ENCODE measurements around the gene ABCC9. TPM values are rescaled to one million over a fixed set of nuclear protein-coding genes. Genes with fewer than 3 reads are reported as not detected.
"Not testable (repeated sequence)": the region's sequence is repeated elsewhere in the genome, so short reads cannot be mapped to it uniquely, and the experiment has no call there.

The ABCC9 gene
- polyA plus RNA-seq, 3 donors from 2014 or later: not detected

DNA sequence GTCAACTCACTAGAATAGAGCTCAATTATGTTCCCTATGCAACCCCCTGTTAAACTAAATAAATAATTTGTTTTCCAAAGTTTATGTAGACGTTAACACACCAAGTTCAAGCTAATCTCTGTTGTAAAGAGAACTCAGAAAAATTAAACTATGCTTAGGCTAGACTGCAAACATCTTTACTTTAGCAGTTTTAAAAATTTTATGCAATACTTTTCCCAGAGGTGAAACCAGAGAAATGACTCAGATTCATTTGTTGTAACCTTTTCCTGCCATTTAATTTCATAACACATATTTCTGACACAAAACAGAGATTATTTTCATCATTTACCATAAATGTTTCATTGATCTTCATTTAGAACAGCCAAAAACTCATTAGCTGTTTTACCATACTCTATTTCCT lies 27.4 kb downstream of the ABCC9 start:
- Mint-ChIP-seq H3K4me3 (no peak overlapping the region), H3K9me3 (peaks cover 0 to 6% (median 2%) of the 10 kb centered on the region in 6 donors), H3K36me3 (no peaks in the 10 kb centered on the region), H3K27ac (no peak overlapping the region), H3K4me1 (no peaks in the 10 kb centered on the region), H3K27me3 (ENCODE audit: low read depth in 3 of 3) (peaks cover 0 to 3% (median 0%) of the 10 kb centered on the region in 3 donors)
- DNase-seq: no peak

DNA sequence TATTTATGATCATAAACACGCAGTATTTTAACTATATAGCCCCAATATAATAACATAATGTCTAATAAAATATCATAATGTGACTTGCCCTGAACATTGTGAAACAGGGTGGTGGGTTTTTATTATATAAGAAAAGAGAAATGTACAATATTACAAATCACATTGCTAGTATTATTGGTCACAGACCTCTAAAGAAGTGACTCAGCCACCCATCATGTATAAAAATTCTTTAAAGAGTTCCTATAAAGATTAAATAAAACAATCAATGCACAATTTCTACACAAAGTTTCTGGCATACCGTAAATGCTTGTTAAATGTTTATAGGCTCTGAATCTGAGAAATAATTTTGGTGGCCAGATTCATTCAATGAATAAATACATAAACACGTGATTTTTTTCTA lies 28.9 kb downstream of the ABCC9 start:
- Mint-ChIP-seq H3K4me3 (no peak overlapping the region), H3K9me3 (peaks cover 0 to 6% (median under 1%) of the 10 kb centered on the region in 6 donors), H3K36me3 (no peaks in the 10 kb centered on the region), H3K27me3 (ENCODE audit: low read depth in 3 of 3) (no peaks in the 10 kb centered on the region), H3K27ac (no peak overlapping the region), H3K4me1 (no peaks in the 10 kb centered on the region)
- no peak for DNase-seq

DNA sequence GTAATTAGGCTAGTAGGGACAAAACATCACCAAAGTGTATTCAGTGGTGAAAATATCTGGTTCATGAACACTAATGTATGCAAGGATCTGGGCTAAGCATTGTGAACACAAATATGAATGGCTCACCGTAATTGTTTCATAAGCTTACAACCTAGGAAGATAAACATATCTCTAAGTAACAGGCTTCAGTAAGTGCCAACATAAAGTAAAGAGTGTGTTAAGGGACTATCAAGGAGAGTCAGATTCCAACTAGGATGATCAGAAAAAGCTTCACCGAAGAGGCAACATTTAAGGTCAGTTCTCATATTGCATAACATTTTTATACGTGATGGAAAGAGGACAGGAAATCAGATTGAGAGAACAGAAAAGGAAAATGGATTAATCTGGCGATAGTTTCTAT lies 29.4 kb downstream of the ABCC9 start:
- H3K27me3 Mint-ChIP-seq (ENCODE audit: low read depth in 3 of 3): no peaks in the 10 kb centered on the region
- H3K4me3 Mint-ChIP-seq: no peak overlapping the region
- no peak for DNase-seq
- H3K27ac Mint-ChIP-seq: no peak overlapping the region
- peaks cover 0 to 6% (median under 1%) of the 10 kb centered on the region in 6 donors for H3K9me3 Mint-ChIP-seq
- no peaks in the 10 kb centered on the region for H3K36me3 Mint-ChIP-seq
- H3K4me1 Mint-ChIP-seq: no peaks in the 10 kb centered on the region

DNA sequence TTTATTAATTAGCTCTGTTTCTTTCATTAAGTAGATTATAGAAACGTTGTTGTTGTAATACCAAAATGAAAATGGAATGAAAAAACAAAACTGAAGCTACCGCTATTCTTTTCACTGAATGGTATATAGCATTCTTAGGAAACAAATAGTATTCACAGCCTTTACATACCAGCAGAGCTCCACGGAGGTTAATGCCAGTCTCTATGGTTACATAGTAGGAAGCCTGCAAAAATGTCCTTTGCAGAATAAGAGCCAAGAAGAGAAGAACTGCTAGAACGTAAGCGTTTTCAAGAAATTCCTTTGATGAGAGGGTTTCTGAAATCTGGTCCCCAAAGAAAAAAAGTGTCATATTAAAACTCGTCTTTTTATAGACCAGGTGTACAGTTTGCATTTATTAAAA lies 30.6 kb downstream of the ABCC9 start:
- no peaks in the 10 kb centered on the region for H3K27me3 Mint-ChIP-seq (ENCODE audit: low read depth in 3 of 3)
- DNase-seq: no peak
- H3K27ac Mint-ChIP-seq: no peak overlapping the region
- H3K36me3 Mint-ChIP-seq: no peaks in the 10 kb centered on the region
- H3K4me1 Mint-ChIP-seq: no peaks in the 10 kb centered on the region
- H3K4me3 Mint-ChIP-seq: no peak overlapping the region
- peaks cover 0 to 6% (median under 1%) of the 10 kb centered on the region in 6 donors for H3K9me3 Mint-ChIP-seq

DNA sequence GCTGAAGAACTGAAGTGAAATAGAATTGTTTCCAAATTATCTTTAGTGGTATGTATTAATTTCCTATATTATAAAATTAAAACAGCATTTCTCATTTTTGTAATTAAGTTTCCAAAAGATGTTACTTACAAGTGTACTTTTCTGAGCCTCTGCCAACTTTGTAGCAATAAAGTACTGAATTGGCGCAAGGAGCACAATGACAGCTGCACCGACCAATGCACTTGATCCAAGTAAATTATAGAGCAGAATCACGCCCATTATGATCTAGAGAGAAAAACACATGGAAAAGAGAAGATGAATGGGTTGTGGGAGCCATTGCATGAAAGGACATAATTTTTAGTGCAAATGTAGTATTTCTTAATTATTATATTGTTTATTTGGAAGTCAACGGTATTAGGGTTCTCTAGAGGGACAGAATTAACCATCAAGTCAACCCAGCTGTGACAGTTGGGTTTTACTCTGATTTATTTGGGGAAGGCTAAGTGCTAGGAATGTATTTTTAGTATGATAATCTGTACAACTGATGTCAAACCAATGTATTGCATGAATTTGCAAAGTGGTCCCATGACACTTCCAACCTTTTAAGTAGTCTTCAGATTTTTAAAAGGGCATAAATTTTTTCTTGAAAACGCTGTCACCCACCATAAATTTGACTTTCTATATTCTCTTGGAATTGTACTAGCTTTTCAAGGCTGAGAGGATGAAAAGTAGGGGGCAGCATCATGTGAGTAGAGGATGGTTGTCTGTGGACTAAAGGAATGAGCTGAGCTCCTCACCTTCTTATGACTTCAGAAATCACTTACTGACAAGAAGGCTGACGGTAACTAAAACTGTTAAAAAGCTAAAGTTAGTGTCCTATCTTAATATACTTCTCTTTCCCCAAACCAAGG lies 33.0 kb downstream of the ABCC9 start:
- H3K27ac Mint-ChIP-seq: no peak overlapping the region
- peaks cover 0 to 6% (median 1%) of the 10 kb centered on the region in 6 donors for H3K9me3 Mint-ChIP-seq
- no peaks in the 10 kb centered on the region for H3K36me3 Mint-ChIP-seq
- no peaks in the 10 kb centered on the region for H3K27me3 Mint-ChIP-seq (ENCODE audit: low read depth in 3 of 3)
- no peak overlapping the region for H3K4me3 Mint-ChIP-seq
- no peaks in the 10 kb centered on the region for H3K4me1 Mint-ChIP-seq
- no peak for DNase-seq

DNA sequence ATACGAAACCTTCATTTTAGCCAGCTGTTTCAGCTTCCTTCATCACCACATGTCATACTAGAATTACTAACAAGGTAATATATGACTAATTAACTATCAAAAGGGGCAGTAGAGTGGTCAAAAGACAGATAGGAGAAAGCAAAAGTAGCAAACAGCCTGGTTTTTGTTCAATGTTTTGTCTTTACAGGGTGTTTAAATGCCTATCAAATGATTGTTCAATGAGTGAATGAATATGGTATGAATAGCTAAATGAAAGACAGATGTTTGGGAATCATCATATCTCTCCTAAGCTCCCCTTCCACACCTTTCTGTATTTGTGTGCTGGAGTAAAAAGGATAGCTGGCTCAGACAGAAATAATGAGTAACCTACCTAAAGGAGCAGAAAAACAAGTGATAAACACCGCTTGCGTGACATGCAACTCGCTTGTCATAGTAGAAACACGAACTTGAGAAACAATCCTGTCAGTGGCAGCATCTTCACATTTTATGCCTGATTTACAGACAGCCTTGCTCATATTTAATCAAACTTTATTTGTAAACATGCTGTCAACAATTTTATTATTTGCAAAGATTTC lies 34.2 kb downstream of the ABCC9 start:
- H3K9me3 Mint-ChIP-seq: peaks cover 0 to 6% (median 3%) of the 10 kb centered on the region in 6 donors
- no peaks in the 10 kb centered on the region for H3K4me1 Mint-ChIP-seq
- no peak overlapping the region for H3K4me3 Mint-ChIP-seq
- no peaks in the 10 kb centered on the region for H3K36me3 Mint-ChIP-seq
- no peak overlapping the region for H3K27ac Mint-ChIP-seq
- no peak for DNase-seq
- no peaks in the 10 kb centered on the region for H3K27me3 Mint-ChIP-seq (ENCODE audit: low read depth in 3 of 3)

DNA sequence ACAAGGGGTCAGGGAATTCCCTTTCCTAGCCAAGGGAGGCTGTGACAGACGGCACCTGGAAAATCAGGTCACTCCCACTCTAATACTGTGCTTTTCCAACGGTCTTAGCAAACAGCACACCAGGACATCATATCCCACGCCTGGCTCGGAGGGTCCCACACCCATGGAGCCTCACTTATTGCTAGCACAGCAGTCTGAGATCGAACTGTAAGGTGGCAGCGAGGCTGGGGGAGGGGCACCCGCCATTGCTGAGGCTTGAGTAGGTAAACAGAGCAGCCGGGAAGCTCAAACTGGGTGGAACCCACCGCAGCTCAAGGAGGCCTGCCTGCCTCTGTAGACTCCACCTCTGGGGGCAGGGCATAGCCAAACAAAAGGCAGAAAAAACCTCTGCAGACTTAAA lies 41.7 kb downstream of the ABCC9 start:
- not testable (repeated sequence) for DNase-seq; H3K36me3 Mint-ChIP-seq; H3K4me3 Mint-ChIP-seq; H3K27me3 Mint-ChIP-seq (ENCODE audit: low read depth in 3 of 3); H3K4me1 Mint-ChIP-seq; H3K27ac Mint-ChIP-seq
- H3K9me3 Mint-ChIP-seq: peaks cover 0 to 19% (median 5%) of the 10 kb centered on the region in 6 donors

DNA sequence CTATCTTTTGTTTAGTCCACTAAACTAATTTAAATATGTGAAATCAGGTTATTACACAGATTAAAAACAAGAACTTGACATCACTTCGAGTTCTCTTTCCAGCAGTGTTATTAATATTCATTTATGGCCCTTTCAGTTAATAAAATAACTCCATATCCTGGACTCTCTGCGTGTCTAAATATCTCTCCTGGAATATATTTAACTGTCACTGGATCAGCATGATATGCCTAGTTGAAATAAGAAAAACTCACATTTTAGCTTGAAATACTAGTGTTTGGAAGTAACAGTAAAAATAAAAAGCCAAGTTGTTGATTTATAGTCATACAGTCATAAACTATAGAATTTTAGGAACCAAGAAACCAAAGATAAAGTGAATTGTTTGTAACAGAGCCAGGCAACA lies 45.6 kb downstream of the ABCC9 start:
- no peak for DNase-seq
- Mint-ChIP-seq H3K27ac (no peak overlapping the region), H3K27me3 (ENCODE audit: low read depth in 3 of 3) (peaks cover 0 to 1% (median 0%) of the 10 kb centered on the region in 3 donors), H3K4me3 (no peak overlapping the region), H3K9me3 (peaks cover 0 to 13% (median 1%) of the 10 kb centered on the region in 6 donors), H3K4me1 (no peaks in the 10 kb centered on the region), H3K36me3 (no peaks in the 10 kb centered on the region)

DNA sequence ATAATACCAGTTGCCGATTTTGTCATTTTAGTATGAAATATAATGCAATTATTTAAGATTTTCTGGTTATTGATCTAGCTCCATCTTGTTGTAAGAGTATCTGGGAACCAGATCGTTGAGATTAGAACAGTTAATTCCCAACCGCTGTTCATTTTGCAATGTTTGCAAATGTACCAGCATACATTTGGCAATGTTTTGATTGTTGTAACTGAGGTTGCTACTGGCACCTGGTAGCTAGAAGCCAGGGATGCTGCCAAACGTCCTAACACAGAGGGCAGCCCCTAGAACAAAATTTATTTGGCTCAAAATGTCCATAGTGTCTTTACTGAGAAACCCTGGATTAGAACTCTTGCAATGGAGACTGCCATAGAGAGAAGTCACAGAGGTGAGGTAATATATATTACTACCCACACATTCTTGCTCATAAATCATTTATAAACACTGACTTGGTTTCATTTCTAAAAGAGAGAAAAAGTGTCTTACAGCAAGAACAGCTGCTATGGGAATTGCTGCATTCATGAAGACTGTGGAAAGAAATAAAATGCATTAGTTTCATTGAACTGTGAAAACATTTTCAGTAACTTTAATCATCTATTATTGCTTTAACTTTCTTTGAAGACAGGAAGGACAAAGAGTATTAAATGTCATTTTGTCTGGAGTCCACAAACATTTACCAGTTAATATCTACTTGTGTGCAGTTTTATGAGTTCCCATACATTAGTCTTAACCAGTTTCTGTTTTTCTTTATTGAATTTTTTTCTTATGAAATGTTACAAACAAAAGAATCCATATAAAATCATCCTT lies 46.2 kb downstream of the ABCC9 start:
- no peak for DNase-seq
- Mint-ChIP-seq H3K27ac (no peak overlapping the region), H3K4me1 (no peaks in the 10 kb centered on the region), H3K36me3 (no peaks in the 10 kb centered on the region), H3K4me3 (no peak overlapping the region), H3K9me3 (peaks cover 0 to 8% (median 3%) of the 10 kb centered on the region in 6 donors), H3K27me3 (ENCODE audit: low read depth in 3 of 3) (no peaks in the 10 kb centered on the region)

DNA sequence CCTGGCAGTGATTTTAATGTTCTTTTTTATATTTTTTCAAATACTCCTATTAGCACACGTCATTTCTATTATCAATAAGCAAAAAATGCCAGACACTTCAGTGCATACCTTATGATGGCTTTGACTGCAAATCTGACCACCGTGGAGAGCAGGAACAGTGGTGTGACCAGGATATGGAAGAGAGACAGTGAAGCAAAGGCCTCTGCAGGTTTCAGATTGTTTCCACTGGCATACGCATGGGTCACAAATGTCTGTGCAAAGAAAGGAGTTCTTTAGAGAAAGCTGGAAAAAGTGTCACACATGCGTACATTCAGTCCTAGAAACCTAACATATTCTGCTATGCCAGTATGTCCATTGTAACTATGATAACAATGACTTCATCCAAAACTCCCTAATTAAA lies 47.3 kb downstream of the ABCC9 start:
- Mint-ChIP-seq H3K9me3 (peaks cover 0 to 8% (median 4%) of the 10 kb centered on the region in 6 donors), H3K4me1 (no peaks in the 10 kb centered on the region), H3K36me3 (no peaks in the 10 kb centered on the region), H3K27me3 (ENCODE audit: low read depth in 3 of 3) (no peaks in the 10 kb centered on the region), H3K4me3 (no peak overlapping the region), H3K27ac (no peak overlapping the region)
- DNase-seq: no peak

DNA sequence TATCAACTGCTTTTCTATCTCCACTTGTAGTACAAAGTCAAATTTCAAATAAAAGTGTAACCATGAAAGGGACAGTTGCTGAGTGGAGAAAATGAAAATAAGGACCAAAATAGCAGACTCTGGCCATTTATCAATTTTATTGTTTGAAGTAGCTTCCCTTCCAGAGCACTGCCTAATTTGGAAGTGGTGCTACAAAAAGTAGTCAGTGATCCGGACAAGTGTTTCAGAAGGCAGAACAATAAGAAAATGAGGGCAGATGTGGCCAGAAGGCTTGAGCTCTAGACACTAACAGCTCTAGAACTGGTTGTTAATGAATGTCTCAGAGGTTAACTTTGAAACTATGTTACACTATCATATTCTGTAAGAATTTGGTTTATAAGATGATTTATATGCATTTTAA lies 48.9 kb downstream of the ABCC9 start:
- Mint-ChIP-seq H3K4me3 (no peak overlapping the region), H3K27me3 (ENCODE audit: low read depth in 3 of 3) (no peaks in the 10 kb centered on the region), H3K36me3 (no peaks in the 10 kb centered on the region), H3K27ac (no peak overlapping the region), H3K4me1 (no peaks in the 10 kb centered on the region), H3K9me3 (peaks cover 0 to 9% (median 4%) of the 10 kb centered on the region in 6 donors)
- DNase-seq: no peak

DNA sequence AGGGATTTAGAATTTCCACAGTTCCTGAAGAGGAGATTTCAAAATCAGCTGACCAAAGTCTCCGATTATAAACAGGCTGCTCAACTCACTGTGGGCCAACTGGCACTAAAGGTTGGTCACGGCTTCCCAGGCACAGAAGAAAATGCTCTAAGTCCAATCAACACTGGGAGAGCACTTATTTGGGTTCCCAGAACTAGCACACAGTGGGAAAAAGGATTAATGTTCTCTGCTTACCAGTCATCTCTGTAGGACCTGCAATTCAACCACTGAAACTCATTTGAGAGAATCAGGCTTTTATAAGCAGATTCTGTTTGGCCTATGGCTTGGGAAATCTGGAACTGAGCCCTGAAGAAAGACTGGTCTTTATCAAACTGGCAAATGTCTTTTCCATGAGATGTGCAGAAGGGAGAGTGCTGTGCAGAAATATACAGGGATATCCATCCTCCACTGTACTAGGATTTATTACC lies 49.4 kb downstream of the ABCC9 start:
- H3K4me3 Mint-ChIP-seq: no peak overlapping the region
- H3K4me1 Mint-ChIP-seq: no peaks in the 10 kb centered on the region
- H3K36me3 Mint-ChIP-seq: no peaks in the 10 kb centered on the region
- peaks cover 0 to 9% (median 2%) of the 10 kb centered on the region in 6 donors for H3K9me3 Mint-ChIP-seq
- no peaks in the 10 kb centered on the region for H3K27me3 Mint-ChIP-seq (ENCODE audit: low read depth in 3 of 3)
- no peak overlapping the region for H3K27ac Mint-ChIP-seq
- no peak for DNase-seq

DNA sequence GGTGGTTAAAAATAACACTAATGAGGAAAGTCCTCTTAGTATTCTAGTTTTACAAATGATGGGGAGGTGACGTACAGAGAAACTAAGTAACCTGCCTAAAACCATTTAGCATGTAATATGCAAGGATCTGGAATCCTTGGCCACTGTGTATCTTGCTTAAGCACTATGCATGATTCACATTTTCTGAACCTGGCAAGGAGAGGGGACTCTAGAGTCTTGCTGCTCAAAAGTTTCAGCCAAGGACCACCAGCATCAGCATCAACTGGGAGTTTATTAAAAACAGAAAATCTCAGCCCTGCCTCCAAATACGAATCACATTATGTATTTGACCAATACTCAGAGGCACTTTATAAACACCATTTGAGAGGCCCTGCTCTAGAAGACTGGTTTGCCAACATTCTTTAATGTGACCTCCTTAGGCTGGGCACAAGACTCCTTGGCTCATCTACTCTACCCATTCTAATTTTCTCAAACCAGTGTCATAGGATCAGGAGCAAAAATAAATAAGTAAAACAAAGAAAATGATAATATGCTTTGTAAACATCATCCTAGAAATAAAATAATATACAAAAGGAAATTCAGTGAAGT lies 52.9 kb downstream of the ABCC9 start:
- no peaks in the 10 kb centered on the region for H3K4me1 Mint-ChIP-seq
- H3K36me3 Mint-ChIP-seq: no peaks in the 10 kb centered on the region
- H3K27ac Mint-ChIP-seq: no peak overlapping the region
- no peak overlapping the region for H3K4me3 Mint-ChIP-seq
- peaks cover 0 to 15% (median 5%) of the 10 kb centered on the region in 6 donors for H3K9me3 Mint-ChIP-seq
- DNase-seq: no peak
- H3K27me3 Mint-ChIP-seq (ENCODE audit: low read depth in 3 of 3): peaks cover 0 to 1% (median 0%) of the 10 kb centered on the region in 3 donors

All from immature natural killer cell (primary cell).